MM.1S (cell line): ENCODE results near the gene MID1.
A peak's percentile ranks its signal among the peaks of the same experiment; 100 is the strongest.

Experiments
- DNase-seq: peaks from one replicate; pipeline ENCODE4 v3.0.0-alpha.2; 2015
- H2AFZ ChIP-seq: fragments of 300-600 bp; sonication (generic); 2 replicates; pipeline ENCODE4 v1.6.0; 2016; ENCODE audit warnings: antibody characterized with exemption, low read length
- H3F3A ChIP-seq: fragments of 300-600 bp; sonication (generic); 2 replicates; pipeline ENCODE4 v1.6.1; 2016; ENCODE audit warnings: mild to moderate bottlenecking, antibody characterized with exemption, low read length, moderate library complexity, mixed read lengths; ENCODE audit not compliant: insufficient read depth
- H3K27ac ChIP-seq: fragments of 300-600 bp; sonication (generic); 2 replicates; pipeline ENCODE4 v1.5.1; 2016; ENCODE audit warnings: mild to moderate bottlenecking, low read length
- H3K27me3 ChIP-seq: fragments of 300-600 bp; sonication (generic); replicated peaks from 2 replicates; pipeline ENCODE4 v1.6.0; 2016; ENCODE audit warnings: low read length; ENCODE audit not compliant: insufficient read depth
- H3K36me3 ChIP-seq: fragments of 300-600 bp; sonication (generic); replicated peaks from 2 replicates; pipeline ENCODE4 v1.6.1; 2016; ENCODE audit warnings: mild to moderate bottlenecking, low read length, mixed read lengths; ENCODE audit not compliant: insufficient read depth
- H3K4me1 ChIP-seq: fragments of 300-600 bp; sonication (generic); 2 replicates; pipeline ENCODE4 v1.6.1; 2016; ENCODE audit warnings: low read length, mixed read lengths
- H3K4me2 ChIP-seq: fragments of 300-600 bp; sonication (generic); 2 replicates; pipeline ENCODE4 v1.6.0; 2016; ENCODE audit warnings: low read depth, low read length
- H3K4me3 ChIP-seq: fragments of 300-600 bp; sonication (generic); 2 replicates; pipeline ENCODE4 v1.5.1; 2016; ENCODE audit warnings: low read length, mixed read lengths
- H3K79me2 ChIP-seq: fragments of 300-600 bp; sonication (generic); 2 replicates; pipeline ENCODE4 v1.6.1; 2016; ENCODE audit warnings: mixed run types, low read length, mixed read lengths
- H3K9ac ChIP-seq: fragments of 300-600 bp; sonication (generic); 2 replicates; pipeline ENCODE4 v1.6.1; 2016; ENCODE audit warnings: low read length, mixed read lengths
- H3K9me2 ChIP-seq: fragments of 300-600 bp; sonication (generic); replicated peaks from 2 replicates; pipeline ENCODE4 v1.6.1; 2016; ENCODE audit warnings: mild to moderate bottlenecking, low read length, mixed read lengths; ENCODE audit not compliant: insufficient read depth
- H3K9me3 ChIP-seq: fragments of 300-600 bp; sonication (generic); replicated peaks from 2 replicates; pipeline ENCODE4 v1.6.1; 2016; ENCODE audit warnings: mild to moderate bottlenecking, low read length, mixed read lengths; ENCODE audit not compliant: insufficient read depth
- H4K20me1 ChIP-seq: fragments of 300-600 bp; sonication (generic); 2 replicates; pipeline ENCODE4 v1.6.1; 2016; ENCODE audit warnings: mild to moderate bottlenecking, low read length, moderate library complexity, mixed read lengths; ENCODE audit not compliant: insufficient read depth
- EZH2 ChIP-seq: fragments of 300-600 bp; sonication (generic); optimal IDR thresholded peaks from 2 replicates; pipeline ENCODE3; 2017; ENCODE audit warnings: low read depth, mild to moderate bottlenecking, antibody characterized with exemption, low read length, mixed read lengths
- EZH2phosphoT487 ChIP-seq: fragments of 300-600 bp; sonication (generic); IDR thresholded peaks from 2 replicates; pipeline ENCODE4 v1.6.1; 2018; ENCODE audit warnings: antibody characterized with exemption, low read length
- TF ChIP-seq, protein P1 (sequence below): fragments of 300-600 bp; sonication (generic); IDR thresholded peaks from 2 replicates; pipeline ENCODE4 v1.5.1; 2016; ENCODE audit warnings: antibody characterized with exemption, low read length, mixed read lengths

Gene MID1

DNA sequence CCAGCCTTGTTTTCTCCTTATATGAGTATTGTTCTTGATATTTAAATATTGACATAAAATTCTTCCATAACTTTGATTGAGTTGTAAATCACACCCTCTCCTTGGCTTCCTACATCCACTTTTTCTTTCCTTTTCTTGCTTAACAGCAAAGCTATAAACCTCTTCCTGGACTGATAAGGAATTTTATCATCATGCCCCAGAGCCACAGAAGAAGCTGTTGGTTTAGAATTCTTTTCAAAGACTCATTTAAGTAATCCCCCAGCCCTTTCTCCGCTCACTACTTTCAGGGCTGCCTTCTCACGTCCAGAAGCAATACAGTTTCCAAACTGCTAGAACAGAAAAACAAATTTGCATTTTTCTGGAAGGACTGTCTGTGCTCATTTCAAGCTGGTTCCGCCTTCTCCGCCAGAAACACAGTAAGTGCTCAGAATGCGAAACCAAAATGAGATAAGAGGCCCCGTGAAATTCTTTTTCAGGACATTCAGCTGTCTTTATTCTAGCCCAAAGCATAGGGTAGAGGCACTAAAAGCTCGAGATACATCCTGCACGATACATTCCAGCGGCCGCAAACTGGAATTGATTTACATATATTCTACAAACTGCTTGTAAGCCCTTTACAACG lies 849 bp downstream of the MID1 start:
- DNase-seq: peak; percentile 58
- peak overlapping the region; percentile 68 for H3K9ac ChIP-seq
- no peak for TF ChIP-seq EZH2phosphoT487
- TF ChIP-seq, protein P1, sequence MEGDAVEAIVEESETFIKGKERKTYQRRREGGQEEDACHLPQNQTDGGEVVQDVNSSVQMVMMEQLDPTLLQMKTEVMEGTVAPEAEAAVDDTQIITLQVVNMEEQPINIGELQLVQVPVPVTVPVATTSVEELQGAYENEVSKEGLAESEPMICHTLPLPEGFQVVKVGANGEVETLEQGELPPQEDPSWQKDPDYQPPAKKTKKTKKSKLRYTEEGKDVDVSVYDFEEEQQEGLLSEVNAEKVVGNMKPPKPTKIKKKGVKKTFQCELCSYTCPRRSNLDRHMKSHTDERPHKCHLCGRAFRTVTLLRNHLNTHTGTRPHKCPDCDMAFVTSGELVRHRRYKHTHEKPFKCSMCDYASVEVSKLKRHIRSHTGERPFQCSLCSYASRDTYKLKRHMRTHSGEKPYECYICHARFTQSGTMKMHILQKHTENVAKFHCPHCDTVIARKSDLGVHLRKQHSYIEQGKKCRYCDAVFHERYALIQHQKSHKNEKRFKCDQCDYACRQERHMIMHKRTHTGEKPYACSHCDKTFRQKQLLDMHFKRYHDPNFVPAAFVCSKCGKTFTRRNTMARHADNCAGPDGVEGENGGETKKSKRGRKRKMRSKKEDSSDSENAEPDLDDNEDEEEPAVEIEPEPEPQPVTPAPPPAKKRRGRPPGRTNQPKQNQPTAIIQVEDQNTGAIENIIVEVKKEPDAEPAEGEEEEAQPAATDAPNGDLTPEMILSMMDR: no peak
- TF ChIP-seq EZH2: no peak
- no peaks in the 10 kb centered on the region for H3K27me3 ChIP-seq
- H3K9me3 ChIP-seq: no peaks in the 10 kb centered on the region
- H2AFZ ChIP-seq: peak overlapping the region; percentile 93
- H3K4me2 ChIP-seq: peak overlapping the region; percentile 69
- H3F3A ChIP-seq: peaks cover 11% of the 10 kb centered on the region; the same call in 1 of the 2 replicates
- H3K4me1 ChIP-seq: no peaks in the 10 kb centered on the region
- no peaks in the 10 kb centered on the region for H3K9me2 ChIP-seq
- H4K20me1 ChIP-seq: no peaks in the 10 kb centered on the region
- H3K36me3 ChIP-seq: no peaks in the 10 kb centered on the region
- peaks cover 35% of the 10 kb centered on the region for H3K79me2 ChIP-seq
- peak overlapping the region; percentile 77 for H3K27ac ChIP-seq
- H3K4me3 ChIP-seq: peak overlapping the region; percentile 71

DNA sequence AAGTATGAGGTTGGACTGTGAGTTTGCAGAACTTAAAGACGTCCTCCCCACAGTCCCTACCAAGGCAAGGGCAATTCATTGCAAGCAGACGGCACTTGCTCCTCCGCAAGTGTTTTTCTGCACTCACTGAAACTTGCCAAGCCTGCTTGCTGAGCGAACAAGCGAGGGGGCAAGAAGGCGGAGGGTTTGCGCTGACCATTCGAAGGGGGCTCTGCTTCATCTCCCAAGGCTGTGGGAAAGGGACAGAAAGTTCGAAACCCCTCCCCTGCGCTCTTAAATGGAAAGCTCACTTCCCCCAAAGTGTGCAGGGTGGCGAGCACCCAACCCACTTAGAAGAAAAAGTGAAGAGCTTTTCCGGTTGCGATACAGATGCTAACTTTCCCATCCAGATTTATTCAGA lies 1.4 kb downstream of the MID1 start:
- H3K36me3 ChIP-seq: no peaks in the 10 kb centered on the region
- H3F3A ChIP-seq: peaks cover 11% of the 10 kb centered on the region; the same call in 1 of the 2 replicates
- H3K4me2 ChIP-seq: peak overlapping the region; percentile 69
- H4K20me1 ChIP-seq: no peaks in the 10 kb centered on the region
- no peak for DNase-seq
- H3K27ac ChIP-seq: no peak overlapping the region
- no peaks in the 10 kb centered on the region for H3K9me3 ChIP-seq
- no peaks in the 10 kb centered on the region for H3K4me1 ChIP-seq
- TF ChIP-seq, protein P1: no peak
- no peak for TF ChIP-seq EZH2phosphoT487
- TF ChIP-seq EZH2: no peak
- H3K9ac ChIP-seq: no peak overlapping the region
- H3K79me2 ChIP-seq: peaks cover 35% of the 10 kb centered on the region
- H3K4me3 ChIP-seq: peak overlapping the region; percentile 71; the same call in 1 of the 2 replicates
- H3K27me3 ChIP-seq: no peaks in the 10 kb centered on the region
- no peaks in the 10 kb centered on the region for H3K9me2 ChIP-seq
- no peak overlapping the region for H2AFZ ChIP-seq

DNA sequence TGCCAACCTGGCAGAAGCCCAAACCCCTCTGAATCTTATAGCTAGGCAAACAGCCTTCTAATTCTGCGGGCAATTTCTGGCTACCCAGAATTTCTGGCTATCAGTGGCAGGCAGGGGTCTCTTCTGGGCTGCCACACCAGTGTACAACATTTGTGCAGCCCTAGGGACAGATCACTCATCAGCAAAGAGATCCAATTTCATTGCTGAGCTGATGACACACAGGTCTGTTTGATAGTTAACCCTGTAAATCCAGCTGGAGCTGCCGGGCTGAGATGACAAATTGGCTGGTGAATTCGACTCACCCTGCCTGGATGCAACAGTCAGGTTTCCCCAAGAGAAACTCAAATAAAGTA lies 2.4 kb downstream of the MID1 start:
- Histone ChIP-seq H3K27ac (no peak overlapping the region), H3K9ac (no peak overlapping the region), H3K9me2 (no peaks in the 10 kb centered on the region), H3F3A (peaks cover 11% of the 10 kb centered on the region; the same call in 1 of the 2 replicates), H3K79me2 (peaks cover 35% of the 10 kb centered on the region), H3K36me3 (no peaks in the 10 kb centered on the region), H2AFZ (no peak overlapping the region), H3K9me3 (no peaks in the 10 kb centered on the region), H3K4me1 (no peaks in the 10 kb centered on the region), H3K4me3 (no peak overlapping the region), H3K4me2 (no peak overlapping the region), H4K20me1 (no peaks in the 10 kb centered on the region), H3K27me3 (no peaks in the 10 kb centered on the region)
- TF ChIP-seq EZH2phosphoT487 (no peak), EZH2 (no peak)
- TF ChIP-seq, protein P1: no peak
- no peak for DNase-seq
